Calu3 (cell line): ENCODE measurements around the gene CENPW. TPM values are rescaled to one million over a fixed set of nuclear protein-coding genes. Genes with fewer than 3 reads are reported as not detected.
A peak's percentile ranks its signal among the peaks of the same experiment; 100 is the strongest.

Experiments
- BruUV-seq: library from RNA; stranded (reverse); fragments of 400-500 nt; replicated peaks from 2 replicates; lab custom pipeline; 2021; lab: Mats Ljungman, UMichigan
- CTCF ChIA-PET: fragments of 300-600 bp; sonication (Branson Sonifier 250); formaldehyde crosslinking; loops from one replicate; lab custom pipeline; 2022; ENCODE audit warnings: antibody characterized with exemption; lab: Charles Lee
- DNase-seq: peaks from one replicate; pipeline ENCODE4 v3.0.0; 2022
- H3K27ac Mint-ChIP-seq: one replicate; pipeline ENCODE4 v1.8.0; 2022; ENCODE audit warnings: mixed read lengths; ENCODE audit not compliant: unreplicated experiment
- H3K27me3 Mint-ChIP-seq: one replicate; pipeline ENCODE4 v1.8.0; 2022; ENCODE audit warnings: mixed read lengths; ENCODE audit not compliant: unreplicated experiment
- H3K36me3 Mint-ChIP-seq: one replicate; pipeline ENCODE4 v1.8.0; 2022; ENCODE audit warnings: mild to moderate bottlenecking, moderate library complexity, mixed read lengths; ENCODE audit not compliant: insufficient read depth, unreplicated experiment
- H3K4me1 Mint-ChIP-seq: one replicate; pipeline ENCODE4 v1.8.0; 2022; ENCODE audit warnings: mild to moderate bottlenecking, low read depth, mixed read lengths; ENCODE audit not compliant: unreplicated experiment
- H3K4me3 Mint-ChIP-seq: one replicate; pipeline ENCODE4 v1.8.0; 2022; ENCODE audit warnings: mild to moderate bottlenecking, low read depth, moderate library complexity, mixed read lengths; ENCODE audit not compliant: unreplicated experiment
- H3K9me3 Mint-ChIP-seq: one replicate; pipeline ENCODE4 v1.8.0; 2022; ENCODE audit warnings: low read depth, mixed read lengths; ENCODE audit not compliant: unreplicated experiment
- intact Hi-C: fragments of 100-400 bp; cut with micrococcal nuclease; formaldehyde crosslinking; loops from one replicate; pipeline ENCODE4 v1.10.0; 2022; ENCODE audit not compliant: unreplicated experiment
- total RNA-seq: library from RNA; stranded (reverse); gene quantifications from 2 replicates; pipeline ENCODE4 v1.2.3, GENCODE V29; 2022
- TF ChIP-seq, protein P1 (sequence below): fragments of 200-600 bp; IDR thresholded peaks from one replicate; pipeline ENCODE4 v1.8.0; 2022; ENCODE audit warnings: antibody characterized with exemption; ENCODE audit not compliant: unreplicated experiment

CENPW gene
- total RNA-seq, 1 experiment from 2014 or later: 73.4 TPM

DNA sequence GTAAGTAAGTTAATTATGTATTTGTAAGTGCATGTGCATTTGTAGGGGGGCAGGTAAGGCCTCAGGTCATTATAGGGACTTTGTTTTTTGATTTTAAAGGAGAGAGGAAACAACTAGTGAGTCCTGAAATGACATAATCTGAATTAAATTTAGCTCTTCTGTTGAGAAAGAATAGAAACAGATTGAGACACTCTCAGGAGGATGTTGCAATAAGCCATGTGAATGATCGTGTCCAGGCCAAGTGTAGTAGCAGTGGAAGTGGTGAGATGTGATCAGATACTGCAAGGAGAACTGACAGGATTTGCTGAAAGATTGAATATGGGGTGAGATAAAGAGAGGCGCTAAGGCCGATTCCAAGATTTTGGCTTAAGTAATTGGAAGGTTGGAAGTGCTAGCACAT, 2.6 kb upstream of the CENPW start:
- Mint-ChIP-seq H3K4me3 (no peak overlapping the region), H3K4me1 (peaks cover 3% of the 10 kb centered on the region), H3K27me3 (no peaks in the 10 kb centered on the region), H3K27ac (no peak overlapping the region), H3K36me3 (no peaks in the 10 kb centered on the region), H3K9me3 (no peaks in the 10 kb centered on the region)
- CTCF ChIA-PET: no interaction called here
- intact Hi-C loops: no loop called here
- no TSS peak for BruUV-seq
- no peak for DNase-seq
- TF ChIP-seq, protein P1, sequence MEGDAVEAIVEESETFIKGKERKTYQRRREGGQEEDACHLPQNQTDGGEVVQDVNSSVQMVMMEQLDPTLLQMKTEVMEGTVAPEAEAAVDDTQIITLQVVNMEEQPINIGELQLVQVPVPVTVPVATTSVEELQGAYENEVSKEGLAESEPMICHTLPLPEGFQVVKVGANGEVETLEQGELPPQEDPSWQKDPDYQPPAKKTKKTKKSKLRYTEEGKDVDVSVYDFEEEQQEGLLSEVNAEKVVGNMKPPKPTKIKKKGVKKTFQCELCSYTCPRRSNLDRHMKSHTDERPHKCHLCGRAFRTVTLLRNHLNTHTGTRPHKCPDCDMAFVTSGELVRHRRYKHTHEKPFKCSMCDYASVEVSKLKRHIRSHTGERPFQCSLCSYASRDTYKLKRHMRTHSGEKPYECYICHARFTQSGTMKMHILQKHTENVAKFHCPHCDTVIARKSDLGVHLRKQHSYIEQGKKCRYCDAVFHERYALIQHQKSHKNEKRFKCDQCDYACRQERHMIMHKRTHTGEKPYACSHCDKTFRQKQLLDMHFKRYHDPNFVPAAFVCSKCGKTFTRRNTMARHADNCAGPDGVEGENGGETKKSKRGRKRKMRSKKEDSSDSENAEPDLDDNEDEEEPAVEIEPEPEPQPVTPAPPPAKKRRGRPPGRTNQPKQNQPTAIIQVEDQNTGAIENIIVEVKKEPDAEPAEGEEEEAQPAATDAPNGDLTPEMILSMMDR: no peak

DNA sequence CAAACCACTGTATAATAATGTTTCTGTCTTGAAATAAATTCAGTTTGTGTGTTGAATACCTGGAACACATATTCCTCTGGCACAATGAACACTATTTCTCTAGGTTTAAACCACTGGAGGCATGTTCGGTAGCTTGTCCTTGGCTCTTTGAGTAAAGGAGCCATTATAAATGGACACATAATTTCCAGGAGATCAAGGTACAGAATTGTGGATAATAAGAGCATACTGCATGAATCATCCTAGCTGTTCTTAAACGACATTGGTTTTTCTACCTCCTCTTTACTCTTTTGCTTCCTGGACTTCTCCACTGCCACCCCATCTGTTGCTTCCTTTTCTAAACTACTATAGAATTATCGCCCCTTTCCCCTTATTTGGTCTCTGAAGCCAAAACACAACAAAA, 1.2 kb downstream of the CENPW start:
- no peak for DNase-seq

DNA sequence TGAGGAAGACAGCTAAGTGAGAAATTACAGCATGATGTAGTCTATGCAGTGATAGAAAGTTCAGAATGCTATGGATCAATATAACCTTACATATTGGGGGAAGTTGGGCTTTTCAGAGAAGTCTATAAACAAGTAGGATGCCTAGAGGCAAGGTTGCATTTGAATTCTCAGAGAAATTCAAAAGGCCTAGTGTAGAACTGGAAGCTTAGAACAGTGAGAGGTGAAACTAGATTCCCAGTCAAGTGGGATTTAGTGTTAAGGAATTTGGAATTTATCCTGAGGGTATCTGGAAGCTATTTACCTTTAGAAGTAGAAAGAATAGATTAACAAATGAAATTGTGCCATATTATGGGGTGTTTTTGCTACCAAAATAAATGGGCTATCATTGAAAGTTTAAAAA, 4.3 kb downstream of the CENPW start:
- Mint-ChIP-seq H3K36me3 (no peaks in the 10 kb centered on the region), H3K27me3 (no peaks in the 10 kb centered on the region), H3K9me3 (no peaks in the 10 kb centered on the region), H3K4me3 (no peak overlapping the region), H3K4me1 (peaks cover 24% of the 10 kb centered on the region), H3K27ac (no peak overlapping the region)
- intact Hi-C loops: no loop called here
- no peak for DNase-seq
- CTCF ChIA-PET: no interaction called here
- TF ChIP-seq, protein P1: no peak
- no TSS peak for BruUV-seq

More for the DNA sequence above, 1.2 kb downstream of the CENPW start:
- no peaks in the 10 kb centered on the region for H3K36me3 Mint-ChIP-seq
- no peaks in the 10 kb centered on the region for H3K9me3 Mint-ChIP-seq
- no peaks in the 10 kb centered on the region for H3K27me3 Mint-ChIP-seq
- H3K4me3 Mint-ChIP-seq: no peak overlapping the region
- BruUV-seq: no TSS peak
- H3K4me1 Mint-ChIP-seq: peaks cover 24% of the 10 kb centered on the region
- CTCF ChIA-PET: interaction anchor here (1.1 kb wide), 1 partner anchor 165 kb away, joined by 3 read pairs; no protein-coding TSS in a partner anchor
- intact Hi-C loops: loop anchor here (2.0 kb wide), 1 partner anchor 158 kb away; no protein-coding TSS in a partner anchor
- TF ChIP-seq, protein P1: no peak
- peak overlapping the region; percentile 78 for H3K27ac Mint-ChIP-seq

DNA sequence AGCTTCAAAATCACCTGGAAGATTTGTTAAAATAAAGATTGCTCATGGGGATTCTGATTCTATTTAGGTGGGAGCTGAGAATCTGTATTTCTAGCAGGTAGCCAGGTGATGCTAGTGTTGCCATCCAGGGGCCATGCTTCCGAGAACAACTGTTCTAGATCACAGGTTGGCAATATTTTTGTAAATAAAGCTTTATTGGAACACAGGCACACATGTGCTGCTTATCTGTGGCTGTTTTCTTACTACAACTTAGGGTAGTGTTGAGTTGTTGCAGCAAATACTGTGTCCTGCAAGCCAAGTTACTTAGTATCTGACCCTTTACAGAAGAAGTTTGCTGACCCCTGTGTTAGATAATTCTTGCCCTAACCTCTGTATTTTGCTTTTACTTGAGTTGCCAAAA, 12.0 kb downstream of the CENPW start:
- no peaks in the 10 kb centered on the region for H3K9me3 Mint-ChIP-seq
- H3K4me1 Mint-ChIP-seq: no peaks in the 10 kb centered on the region
- H3K36me3 Mint-ChIP-seq: no peaks in the 10 kb centered on the region
- no peak overlapping the region for H3K4me3 Mint-ChIP-seq
- no peaks in the 10 kb centered on the region for H3K27me3 Mint-ChIP-seq
- no peak overlapping the region for H3K27ac Mint-ChIP-seq
- intact Hi-C loops: no loop called here
- TF ChIP-seq, protein P1: no peak
- DNase-seq: no peak
- BruUV-seq: no TSS peak
- CTCF ChIA-PET: no interaction called here
